ENCODE data around the gene FERMT2. TPM values are rescaled to one million over a fixed set of nuclear protein-coding genes. Genes with fewer than 3 reads are reported as not detected.

The FERMT2 gene
- polyA plus RNA-seq, 1 donor (not counting 4 experiments of a cell fraction or from before 2014, with no cell fraction given): 19.6 TPM

GRCh38 chr14:52898496-52898895 lies 52.4 kb downstream of the FERMT2 start:
- Histone ChIP-seq H3K9ac (ENCODE audit: control insufficient read depth, extremely low read depth, insufficient read depth, low read length) (no peak overlapping the region), H3K27ac (ENCODE audit: control insufficient read depth, insufficient read depth, low read length) (no peak overlapping the region), H3K4me3 (ENCODE audit: control insufficient read depth in 2 of 3, extremely low read depth in 1 of 3, insufficient read depth in 2 of 3, low read depth in 1 of 3, low read length in 3 of 3) (no peak overlapping the region), H3K4me1 (ENCODE audit: control insufficient read depth, extremely low read depth, insufficient read depth, low read length) (peaks cover 18% of the 10 kb centered on the region), H3K9me1 (ENCODE audit: control insufficient read depth, extremely low read depth, insufficient read depth, low read length) (no peaks in the 10 kb centered on the region), H3K36me3 (ENCODE audit: control insufficient read depth in 2 of 2, extremely low read depth in 1 of 2, insufficient read depth in 2 of 2, low read length in 2 of 2) (peaks cover 0 to 2% of the 10 kb centered on the region in 2 experiments), H4K20me1 (ENCODE audit: control insufficient read depth, extremely low read depth, insufficient read depth, low read length) (no peaks in the 10 kb centered on the region), H3K79me2 (ENCODE audit: control insufficient read depth, insufficient read depth, low read length) (no peaks in the 10 kb centered on the region), H3K9me3 (ENCODE audit: control insufficient read depth, low read depth, low read length) (no peaks in the 10 kb centered on the region), H2AFZ (ENCODE audit: control insufficient read depth, low read length) (no peak overlapping the region), H3K4me2 (ENCODE audit: control insufficient read depth, extremely low read depth, insufficient read depth, low read depth, low read length) (no peak overlapping the region), H3K27me3 (ENCODE audit: control insufficient read depth, extremely low read depth, insufficient read depth, low read length) (no peaks in the 10 kb centered on the region)
- dilution Hi-C loops (cut with MboI; ENCODE audit: extremely low pct_ligation_motif_present, low sequenced_read_pairs): no loop called here
- DNase-seq (ENCODE audit: low read depth, low spot score): no peak
- no peak for FAIRE-seq
- TF ChIP-seq CTCF (optimal IDR thresholded peaks at IDR 0.05 in 1 of 3, IDR thresholded peaks at IDR 0.05 in 1 of 3, conservative IDR thresholded peaks at IDR 0.05 in 1 of 3; ENCODE audit: extremely low read depth in 1 of 3, insufficient read depth in 2 of 3, low read length in 3 of 3): no peak

- no peak for FAIRE-seq
- DNase-seq (ENCODE audit: low read depth, low spot score): no peak
- H3K79me2 ChIP-seq (ENCODE audit: control insufficient read depth, insufficient read depth, low read length): no peaks in the 10 kb centered on the region
Measured at GRCh38 chr14:52895000-52895399, 55.9 kb downstream of the FERMT2 start.

More at GRCh38 chr14:52895000-52895399, 55.9 kb downstream of the FERMT2 start:
- Histone ChIP-seq H3K4me2 (ENCODE audit: control insufficient read depth, extremely low read depth, insufficient read depth, low read depth, low read length) (no peak overlapping the region), H3K36me3 (ENCODE audit: control insufficient read depth in 2 of 2, extremely low read depth in 1 of 2, insufficient read depth in 2 of 2, low read length in 2 of 2) (no peaks in the 10 kb centered on the region), H3K27ac (ENCODE audit: control insufficient read depth, insufficient read depth, low read length) (no peak overlapping the region), H3K4me3 (ENCODE audit: control insufficient read depth in 2 of 3, extremely low read depth in 1 of 3, insufficient read depth in 2 of 3, low read depth in 1 of 3, low read length in 3 of 3) (no peak overlapping the region), H3K27me3 (ENCODE audit: control insufficient read depth, extremely low read depth, insufficient read depth, low read length) (no peaks in the 10 kb centered on the region), H3K9me3 (ENCODE audit: control insufficient read depth, low read depth, low read length) (no peaks in the 10 kb centered on the region), H3K4me1 (ENCODE audit: control insufficient read depth, extremely low read depth, insufficient read depth, low read length) (no peaks in the 10 kb centered on the region), H4K20me1 (ENCODE audit: control insufficient read depth, extremely low read depth, insufficient read depth, low read length) (no peaks in the 10 kb centered on the region), H3K9ac (ENCODE audit: control insufficient read depth, extremely low read depth, insufficient read depth, low read length) (no peak overlapping the region), H3K9me1 (ENCODE audit: control insufficient read depth, extremely low read depth, insufficient read depth, low read length) (no peaks in the 10 kb centered on the region), H2AFZ (ENCODE audit: control insufficient read depth, low read length) (no peak overlapping the region)
- dilution Hi-C loops (cut with MboI; ENCODE audit: extremely low pct_ligation_motif_present, low sequenced_read_pairs): no loop called here
- no peak for TF ChIP-seq CTCF (optimal IDR thresholded peaks at IDR 0.05 in 1 of 3, IDR thresholded peaks at IDR 0.05 in 1 of 3, conservative IDR thresholded peaks at IDR 0.05 in 1 of 3; ENCODE audit: extremely low read depth in 1 of 3, insufficient read depth in 2 of 3, low read length in 3 of 3)
- TF ChIP-seq EZH2 (IDR thresholded peaks at IDR 0.05; ENCODE audit: low read length): no peak
